Endothelial cell of umbilical vein (primary cell): Measurements from ENCODE around the gene ECPAS. TPM values are rescaled to one million over a fixed set of nuclear protein-coding genes. Genes with fewer than 3 reads are reported as not detected.
A peak's percentile ranks its signal among the peaks of the same experiment; 100 is the strongest.

Source experiments
- BruUV-seq: library from RNA; stranded (reverse); fragments of 400-500 nt; replicated peaks from 2 replicates; lab custom pipeline; 2021; lab: Mats Ljungman, UMichigan
- CTCF ChIA-PET: fragments of 300-600, 350-600 bp; sonication (Branson Sonifier 250); formaldehyde crosslinking; loops from one replicate; lab custom pipeline; 2021; ENCODE audit warnings: antibody characterized with exemption, inconsistent platforms; lab: Charles Lee
- POLR2A ChIA-PET: fragments of 300-600, 350-600 bp; sonication (Branson Sonifier 250); formaldehyde crosslinking; loops from one replicate; lab custom pipeline; 2021; ENCODE audit warnings: antibody characterized with exemption, inconsistent platforms; lab: Charles Lee
- DNase-seq: peaks from one replicate; pipeline ENCODE4 v3.0.0-alpha.2; 2011; ENCODE audit warnings: low read depth, low spot score
- FAIRE-seq: peaks from 2 replicates; lab custom pipeline; 2011; peaks lifted over from hg19 to GRCh38; lab: Jason Lieb, UNC
- H2AFZ ChIP-seq: 2 replicates; pipeline ENCODE4 v1.6.0; 2012; ENCODE audit warnings: low read depth, low read length, control low read depth, inconsistent platforms
- H3K27ac ChIP-seq: 2 replicates; pipeline ENCODE4 v1.5.1; 2011; ENCODE audit warnings: low read depth, mild to moderate bottlenecking, control low read depth, low read length, moderate library complexity; ENCODE audit not compliant: insufficient read depth
- H3K27me3 ChIP-seq, 2 experiments: 2 replicates each; pipeline versions ENCODE4 v1.6.0 to v1.6.1; 2011; ENCODE audit warnings: low read length in 2 of 2, mixed read lengths in 1 of 2; ENCODE audit not compliant: control insufficient read depth in 2 of 2, insufficient read depth in 2 of 2
- H3K36me3 ChIP-seq, 2 experiments: 2 replicates in 1 of 2; 3 replicates in 1 of 2; pipeline ENCODE4 v1.5.1; 2011; ENCODE audit warnings: low read length in 2 of 2, mild to moderate bottlenecking in 1 of 2, moderate library complexity in 1 of 2; ENCODE audit not compliant: control insufficient read depth in 2 of 2, insufficient read depth in 2 of 2; ENCODE audit errors: extremely low read depth in 1 of 2
- H3K4me1 ChIP-seq: 3 replicates; pipeline ENCODE4 v1.5.1; 2011; ENCODE audit warnings: mild to moderate bottlenecking, low read length; ENCODE audit not compliant: control insufficient read depth, insufficient read depth; ENCODE audit errors: extremely low read depth
- H3K4me2 ChIP-seq: 2 replicates; pipeline ENCODE4 v1.6.1; 2011; ENCODE audit warnings: low read length, control low read depth, mixed read lengths; ENCODE audit not compliant: insufficient read depth
- H3K4me3 ChIP-seq, 3 experiments: fragments of 200-600 bp in 1 of 3; sonication (generic), shearing (Covaris generic) in 1 of 3; replicated peaks in 1 of 3; 2 replicates each; pipeline ENCODE4 v1.5.1; 2011 to 2016; ENCODE audit warnings: control low read depth in 3 of 3, low read length in 3 of 3, mild to moderate bottlenecking in 2 of 3, inconsistent platforms in 1 of 3, low read depth in 1 of 3, moderate library complexity in 1 of 3; ENCODE audit not compliant: insufficient read depth in 1 of 3
- H3K79me2 ChIP-seq: 2 replicates; pipeline ENCODE4 v1.6.0; 2012; ENCODE audit warnings: low read length, inconsistent platforms; ENCODE audit not compliant: control insufficient read depth, insufficient read depth
- H3K9ac ChIP-seq: replicated peaks from 2 replicates; pipeline ENCODE3; 2011; ENCODE audit warnings: low read length, control low read depth; ENCODE audit not compliant: insufficient read depth; ENCODE audit errors: extremely low read depth
- H3K9me1 ChIP-seq: replicated peaks from 3 replicates; pipeline ENCODE4 v1.6.0; 2011; ENCODE audit warnings: mild to moderate bottlenecking, low read length; ENCODE audit not compliant: control insufficient read depth, insufficient read depth; ENCODE audit errors: extremely low read depth
- H3K9me3 ChIP-seq: replicated peaks from 2 replicates; pipeline ENCODE4 v1.5.1; 2012; ENCODE audit warnings: low read length, inconsistent platforms; ENCODE audit not compliant: control insufficient read depth, insufficient read depth
- H4K20me1 ChIP-seq: replicated peaks from 2 replicates; pipeline ENCODE3; 2011; ENCODE audit warnings: mild to moderate bottlenecking, low read length; ENCODE audit not compliant: control insufficient read depth, insufficient read depth; ENCODE audit errors: extremely low read depth
- EZH2 ChIP-seq: IDR thresholded peaks from 2 replicates; pipeline ENCODE4 v1.6.1; 2012; ENCODE audit warnings: borderline replicate concordance, low read depth, mild to moderate bottlenecking, moderate library complexity, low read length, inconsistent platforms; ENCODE audit not compliant: severe bottlenecking
- FOS ChIP-seq: IDR thresholded peaks from 2 replicates; pipeline ENCODE4 v1.6.1; 2011; ENCODE audit warnings: mild to moderate bottlenecking, low read length, moderate library complexity, borderline replicate concordance; ENCODE audit not compliant: insufficient read depth
- GATA2 ChIP-seq: IDR thresholded peaks from 2 replicates; pipeline ENCODE4 v1.7.0; 2011; ENCODE audit warnings: low read depth, mild to moderate bottlenecking, moderate library complexity, mixed read lengths, low read length; ENCODE audit not compliant: insufficient read length, insufficient read depth
- JUN ChIP-seq: IDR thresholded peaks from 2 replicates; pipeline ENCODE4 v1.6.1; 2011; ENCODE audit warnings: borderline replicate concordance, low read depth; ENCODE audit not compliant: insufficient read length, insufficient read depth
- MYC ChIP-seq: IDR thresholded peaks from one replicate; pipeline ENCODE4 v1.6.1; 2011; ENCODE audit warnings: mild to moderate bottlenecking, low read depth, low read length
- POLR2A ChIP-seq: IDR thresholded peaks from 2 replicates; pipeline ENCODE4 v1.6.1; 2012; ENCODE audit warnings: low read depth, mild to moderate bottlenecking, control low read depth, low read length
- POLR2AphosphoS5 ChIP-seq: IDR thresholded peaks from 2 replicates; pipeline ENCODE4 v1.6.1; 2012; ENCODE audit warnings: low read depth, mild to moderate bottlenecking, control low read depth, low read length, moderate library complexity; ENCODE audit not compliant: insufficient read depth
- dilution Hi-C: fragments of 300-500 bp; cut with MboI; formaldehyde crosslinking; loops from one replicate; pipeline ENCODE4 v1.15.0; 2019; ENCODE audit warnings: low sequenced_read_pairs; ENCODE audit not compliant: extremely low pct_ligation_motif_present
- intact Hi-C: fragments of 100-400 bp; cut with micrococcal nuclease; formaldehyde crosslinking; loops from one replicate; pipeline ENCODE4 v1.10.0; 2022
- polyA plus RNA-seq, 4 experiments: library from polyadenylated mRNA; depleted of rRNA in 3 of 4; stranded (reverse) in 3 of 4; unstranded in 1 of 4; fragments of >200 nt; gene quantifications; 2 replicates each; pipeline versions ENCODE4 v1.2.1 to v1.2.3, GENCODE V29; 2011 to 2012; ENCODE audit warnings: missing spikeins in 1 of 4
- total RNA-seq: library from RNA; stranded (reverse); gene quantifications from 2 replicates; pipeline ENCODE4 v1.2.3, GENCODE V29; 2021
- TF ChIP-seq, protein P1 (sequence below): IDR thresholded peaks from 2 replicates; pipeline ENCODE4 v1.6.1; 2011; ENCODE audit not compliant: insufficient read depth, insufficient read length
- TF ChIP-seq, protein P2 (sequence below), 2 donors: IDR thresholded peaks; 1 replicate in 1 of 2; 2 replicates in 1 of 2; pipeline ENCODE4 v1.5.1; 2011; ENCODE audit warnings: low read length in 2 of 2, mild to moderate bottlenecking in 2 of 2, moderate library complexity in 2 of 2, control low read depth in 1 of 2, inconsistent platforms in 1 of 2, low read depth in 1 of 2; ENCODE audit not compliant: insufficient read depth in 1 of 2; ENCODE audit errors: extremely low read depth in 1 of 2

ECPAS gene
- total and polyA plus RNA-seq, 2 donors (not counting 3 experiments of a cell fraction or from before 2014, with no cell fraction given) = 17.9 to 89.3 TPM

- TF ChIP-seq POLR2A = no peak
- TF ChIP-seq FOS = no peak
- no peak for TF ChIP-seq MYC
- TF ChIP-seq JUN = no peak
- no peak for TF ChIP-seq POLR2AphosphoS5
- TF ChIP-seq EZH2 = no peak
- TF ChIP-seq GATA2 = no peak
- TF ChIP-seq, protein P1, sequence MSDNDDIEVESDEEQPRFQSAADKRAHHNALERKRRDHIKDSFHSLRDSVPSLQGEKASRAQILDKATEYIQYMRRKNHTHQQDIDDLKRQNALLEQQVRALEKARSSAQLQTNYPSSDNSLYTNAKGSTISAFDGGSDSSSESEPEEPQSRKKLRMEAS = no peak
- TF ChIP-seq, protein P2, sequence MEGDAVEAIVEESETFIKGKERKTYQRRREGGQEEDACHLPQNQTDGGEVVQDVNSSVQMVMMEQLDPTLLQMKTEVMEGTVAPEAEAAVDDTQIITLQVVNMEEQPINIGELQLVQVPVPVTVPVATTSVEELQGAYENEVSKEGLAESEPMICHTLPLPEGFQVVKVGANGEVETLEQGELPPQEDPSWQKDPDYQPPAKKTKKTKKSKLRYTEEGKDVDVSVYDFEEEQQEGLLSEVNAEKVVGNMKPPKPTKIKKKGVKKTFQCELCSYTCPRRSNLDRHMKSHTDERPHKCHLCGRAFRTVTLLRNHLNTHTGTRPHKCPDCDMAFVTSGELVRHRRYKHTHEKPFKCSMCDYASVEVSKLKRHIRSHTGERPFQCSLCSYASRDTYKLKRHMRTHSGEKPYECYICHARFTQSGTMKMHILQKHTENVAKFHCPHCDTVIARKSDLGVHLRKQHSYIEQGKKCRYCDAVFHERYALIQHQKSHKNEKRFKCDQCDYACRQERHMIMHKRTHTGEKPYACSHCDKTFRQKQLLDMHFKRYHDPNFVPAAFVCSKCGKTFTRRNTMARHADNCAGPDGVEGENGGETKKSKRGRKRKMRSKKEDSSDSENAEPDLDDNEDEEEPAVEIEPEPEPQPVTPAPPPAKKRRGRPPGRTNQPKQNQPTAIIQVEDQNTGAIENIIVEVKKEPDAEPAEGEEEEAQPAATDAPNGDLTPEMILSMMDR (IDR thresholded peaks at IDR 0.05; ENCODE audit: extremely low read depth in 1 of 2, insufficient read depth in 1 of 2, low read depth in 1 of 2, low read length in 2 of 2) = no peak
- intact Hi-C loops (loop anchor here (1.0 to 5.0 kb wide), 2 partner anchors 43 to 115 kb away; partner anchors contain the start of genes PTGR1 and ZNF483), dilution Hi-C loops (no loop called here)
- no peak for FAIRE-seq
- Histone ChIP-seq H3K4me1 (peaks cover 8% of the 10 kb centered on the region), H3K27me3 (no peaks in the 10 kb centered on the region), H3K9me3 (no peaks in the 10 kb centered on the region), H3K9ac (peak overlapping the region; percentile 76), H3K9me1 (no peaks in the 10 kb centered on the region), H4K20me1 (peaks cover 9% of the 10 kb centered on the region), H3K79me2 (peaks cover 61% of the 10 kb centered on the region), H3K4me2 (peak overlapping the region; percentile 75), H3K36me3 (no peaks in the 10 kb centered on the region), H3K4me3 (peak overlapping the region; percentile 68 to 78 (median 75)), H3K27ac (peak overlapping the region; percentile 60), H2AFZ (no peak overlapping the region)
- CTCF ChIA-PET = no interaction called here
- BruUV-seq = TSS peak; percentile 40
- no peak for DNase-seq
- POLR2A ChIA-PET = no interaction called here
Observed at GRCh38 chr9:111481885-111482636, 2.1 kb downstream of the ECPAS start.
